WTC11 (cell line): Measurements from ENCODE around the gene FIZ1. TPM values are rescaled to one million over a fixed set of nuclear protein-coding genes. Genes with fewer than 3 reads are reported as not detected.
A peak's percentile ranks its signal among the peaks of the same experiment; 100 is the strongest.

Source experiments
- ATAC-seq: fragments of 200-7000 bp; cut with Tn5 transposase; 2 replicates; pipeline ENCODE4 v1.10.0; 2021; ENCODE audit warnings: mild to moderate bottlenecking, moderate library complexity
- CTCF ChIA-PET: fragments of 300-600 bp; sonication (Branson Sonifier 250); formaldehyde crosslinking; loops from one replicate; lab custom pipeline; 2021; ENCODE audit warnings: antibody characterized with exemption; lab: Charles Lee
- POLR2A ChIA-PET: fragments of 350-600 bp; sonication (Branson Sonifier 250); formaldehyde crosslinking; loops from one replicate; lab custom pipeline; 2021; ENCODE audit warnings: antibody characterized with exemption; lab: Charles Lee
- DNase-seq: peaks from one replicate; pipeline ENCODE4 v3.0.0; 2021; ENCODE audit warnings: low spot score
- H3K27ac Mint-ChIP-seq: 2 replicates; pipeline ENCODE4 v1.8.0; 2021; ENCODE audit warnings: mixed read lengths
- H3K27me3 Mint-ChIP-seq: 2 replicates; pipeline ENCODE4 v1.8.0; 2021; ENCODE audit warnings: low read depth, mild to moderate bottlenecking, moderate library complexity, mixed read lengths
- H3K36me3 Mint-ChIP-seq: 2 replicates; pipeline ENCODE4 v1.8.0; 2021; ENCODE audit warnings: mixed read lengths
- H3K4me1 Mint-ChIP-seq: 2 replicates; pipeline ENCODE4 v1.8.0; 2022; ENCODE audit warnings: mixed read lengths
- H3K4me3 Mint-ChIP-seq: 2 replicates; pipeline ENCODE4 v1.8.0; 2021; ENCODE audit warnings: mild to moderate bottlenecking, moderate library complexity, mixed read lengths
- H3K9me3 Mint-ChIP-seq: 2 replicates; pipeline ENCODE4 v1.8.0; 2021; ENCODE audit warnings: mixed read lengths
- ATF1 ChIP-seq: sonication (generic); formaldehyde crosslinking; IDR thresholded peaks from 2 replicates; pipeline ENCODE4 v1.8.1; 2023; ENCODE audit warnings: mild to moderate bottlenecking, moderate library complexity, missing genetic modification reagents
- CREM ChIP-seq: sonication (generic); formaldehyde crosslinking; IDR thresholded peaks from 2 replicates; pipeline ENCODE4 v1.8.1; 2022; ENCODE audit warnings: mild to moderate bottlenecking, missing genetic modification reagents, moderate library complexity
- ETV6 ChIP-seq: sonication (generic); formaldehyde crosslinking; IDR thresholded peaks from 2 replicates; pipeline ENCODE4 v1.8.1; 2022; ENCODE audit warnings: mild to moderate bottlenecking, missing genetic modification reagents
- FOXK1 ChIP-seq: sonication (generic); formaldehyde crosslinking; IDR thresholded peaks from 2 replicates; pipeline ENCODE4 v1.8.0; 2022; ENCODE audit warnings: mild to moderate bottlenecking, moderate library complexity, missing genetic modification reagents
- FOXP1 ChIP-seq: sonication (generic); formaldehyde crosslinking; IDR thresholded peaks from 2 replicates; pipeline ENCODE4 v1.8.0; 2022; ENCODE audit warnings: missing genetic modification reagents, mild to moderate bottlenecking, moderate library complexity, borderline replicate concordance
- MXD4 ChIP-seq: fragments of 250-450 bp; sonication (Bioruptor Pico); IDR thresholded peaks from 2 replicates; pipeline ENCODE4 v1.8.0; 2021; ENCODE audit warnings: mild to moderate bottlenecking, moderate library complexity, borderline replicate concordance
- SMAD4 ChIP-seq: sonication (generic); formaldehyde crosslinking; IDR thresholded peaks from 2 replicates; pipeline ENCODE4 v1.8.0; 2022; ENCODE audit warnings: mild to moderate bottlenecking, missing genetic modification reagents
- SP1 ChIP-seq: sonication (generic); formaldehyde crosslinking; conservative IDR thresholded peaks from 2 replicates; pipeline ENCODE4 v1.8.1; 2022; ENCODE audit warnings: missing genetic modification reagents
- ZNF416 ChIP-seq: fragments of 250-450 bp; sonication (Bioruptor Pico); IDR thresholded peaks from 2 replicates; pipeline ENCODE4 v1.9.0; 2021; ENCODE audit warnings: mild to moderate bottlenecking, inconsistent platforms
- total RNA-seq: library from RNA; stranded (reverse); gene quantifications from 3 replicates; pipeline ENCODE4 v1.2.3, GENCODE V29; 2021
- TF ChIP-seq, protein P1 (sequence below): sonication (generic); formaldehyde crosslinking; IDR thresholded peaks from 2 replicates; pipeline ENCODE4 v1.8.0; 2023; ENCODE audit warnings: missing genetic modification reagents, mild to moderate bottlenecking, borderline replicate concordance
- TF ChIP-seq, protein P2 (sequence below): fragments of 250-450 bp; sonication (Bioruptor Pico); IDR thresholded peaks from 2 replicates; pipeline ENCODE4 v1.9.0; 2021; ENCODE audit warnings: mild to moderate bottlenecking
- TF ChIP-seq, protein P3 (sequence below): sonication (generic); formaldehyde crosslinking; IDR thresholded peaks from 2 replicates; pipeline ENCODE4 v1.8.1; 2023; ENCODE audit warnings: mild to moderate bottlenecking, missing genetic modification reagents
- TF ChIP-seq, protein P4 (sequence below): fragments of 200-600 bp; IDR thresholded peaks from 2 replicates; pipeline ENCODE4 v1.8.0; 2022; ENCODE audit warnings: antibody characterized with exemption
- TF ChIP-seq, protein P5 (sequence below): sonication (generic); formaldehyde crosslinking; IDR thresholded peaks from 2 replicates; pipeline ENCODE4 v1.8.0; 2023; ENCODE audit warnings: mild to moderate bottlenecking, missing genetic modification reagents
- TF ChIP-seq, protein P6 (sequence below): fragments of 250-450 bp; sonication (Bioruptor Pico); IDR thresholded peaks from 2 replicates; pipeline ENCODE4 v1.8.0; 2021; ENCODE audit warnings: mild to moderate bottlenecking

FIZ1 gene
- total RNA-seq, 1 experiment from 2014 or later: 20.1 TPM

DNA sequence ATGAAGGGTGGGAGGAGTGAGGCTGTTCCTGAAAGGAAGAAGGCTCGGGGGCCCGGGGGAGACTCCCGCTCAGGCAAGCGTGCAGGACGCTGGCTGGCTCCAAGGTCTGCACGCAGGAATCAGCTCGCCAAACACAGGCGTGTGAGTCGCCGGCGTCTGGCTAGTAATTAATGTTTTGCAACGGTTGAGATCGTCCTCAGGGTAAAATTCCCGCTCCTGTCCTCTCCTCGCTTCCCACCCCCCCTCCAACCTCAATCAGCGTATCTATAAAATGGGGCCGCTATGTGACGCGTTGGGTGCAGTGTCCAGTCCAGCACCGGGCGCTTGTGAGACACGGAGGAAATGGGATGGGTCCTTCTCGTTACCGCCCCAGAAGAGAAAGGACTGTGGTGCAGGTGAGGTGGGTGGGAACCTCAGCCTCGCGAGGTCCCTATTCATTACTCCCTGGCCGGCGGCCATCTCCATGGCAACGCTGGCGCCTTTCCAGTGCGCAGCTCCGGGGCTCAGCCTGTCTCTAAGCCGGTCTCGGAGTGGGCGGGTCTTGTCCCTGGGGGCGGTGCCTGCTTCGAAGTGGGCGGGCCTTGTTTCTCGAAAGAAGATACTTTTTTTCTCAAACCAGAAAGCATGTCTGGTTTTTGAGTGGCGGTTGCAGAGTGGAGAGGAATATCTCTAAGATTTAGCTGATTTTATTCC lies 12.2 kb downstream of the FIZ1 start:
- Mint-ChIP-seq H3K36me3 (no peaks in the 10 kb centered on the region), H3K27me3 (peaks cover 33% of the 10 kb centered on the region), H3K4me3 (peak overlapping the region; percentile 75), H3K4me1 (peaks cover 36% of the 10 kb centered on the region), H3K27ac (no peak overlapping the region), H3K9me3 (no peaks in the 10 kb centered on the region)
- peak; percentile 98 for DNase-seq
- TF ChIP-seq ETV6 (CRISPR knock-in tag) (0 out of 2 replicates have a peak, but pooled peaks have one; percentile 33), SP1 (CRISPR knock-in tag) (peak; percentile 52; the same call in 1 of the 2 replicates), FOXP1 (CRISPR knock-in tag) (no peak)
- TF ChIP-seq, protein P1, sequence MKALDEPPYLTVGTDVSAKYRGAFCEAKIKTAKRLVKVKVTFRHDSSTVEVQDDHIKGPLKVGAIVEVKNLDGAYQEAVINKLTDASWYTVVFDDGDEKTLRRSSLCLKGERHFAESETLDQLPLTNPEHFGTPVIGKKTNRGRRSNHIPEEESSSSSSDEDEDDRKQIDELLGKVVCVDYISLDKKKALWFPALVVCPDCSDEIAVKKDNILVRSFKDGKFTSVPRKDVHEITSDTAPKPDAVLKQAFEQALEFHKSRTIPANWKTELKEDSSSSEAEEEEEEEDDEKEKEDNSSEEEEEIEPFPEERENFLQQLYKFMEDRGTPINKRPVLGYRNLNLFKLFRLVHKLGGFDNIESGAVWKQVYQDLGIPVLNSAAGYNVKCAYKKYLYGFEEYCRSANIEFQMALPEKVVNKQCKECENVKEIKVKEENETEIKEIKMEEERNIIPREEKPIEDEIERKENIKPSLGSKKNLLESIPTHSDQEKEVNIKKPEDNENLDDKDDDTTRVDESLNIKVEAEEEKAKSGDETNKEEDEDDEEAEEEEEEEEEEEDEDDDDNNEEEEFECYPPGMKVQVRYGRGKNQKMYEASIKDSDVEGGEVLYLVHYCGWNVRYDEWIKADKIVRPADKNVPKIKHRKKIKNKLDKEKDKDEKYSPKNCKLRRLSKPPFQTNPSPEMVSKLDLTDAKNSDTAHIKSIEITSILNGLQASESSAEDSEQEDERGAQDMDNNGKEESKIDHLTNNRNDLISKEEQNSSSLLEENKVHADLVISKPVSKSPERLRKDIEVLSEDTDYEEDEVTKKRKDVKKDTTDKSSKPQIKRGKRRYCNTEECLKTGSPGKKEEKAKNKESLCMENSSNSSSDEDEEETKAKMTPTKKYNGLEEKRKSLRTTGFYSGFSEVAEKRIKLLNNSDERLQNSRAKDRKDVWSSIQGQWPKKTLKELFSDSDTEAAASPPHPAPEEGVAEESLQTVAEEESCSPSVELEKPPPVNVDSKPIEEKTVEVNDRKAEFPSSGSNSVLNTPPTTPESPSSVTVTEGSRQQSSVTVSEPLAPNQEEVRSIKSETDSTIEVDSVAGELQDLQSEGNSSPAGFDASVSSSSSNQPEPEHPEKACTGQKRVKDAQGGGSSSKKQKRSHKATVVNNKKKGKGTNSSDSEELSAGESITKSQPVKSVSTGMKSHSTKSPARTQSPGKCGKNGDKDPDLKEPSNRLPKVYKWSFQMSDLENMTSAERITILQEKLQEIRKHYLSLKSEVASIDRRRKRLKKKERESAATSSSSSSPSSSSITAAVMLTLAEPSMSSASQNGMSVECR: peak; percentile 34; the same call in 1 of the 2 replicates
- ChIA-PET CTCF (interaction anchor here (0.9 to 4.0 kb wide), 6 partner anchors 12 to 120 kb away, joined by 3 to 13 read pairs (median 5); partner anchors contain the start of genes FIZ1 and ZNF865), POLR2A (interaction anchor here (0.6 to 2.3 kb wide), 3 partner anchors 12 to 38 kb away, joined by 5 to 17 read pairs (median 5); partner anchors contain the start of genes FIZ1, ZNF524, ZNF784 and ZNF865)
- peak; percentile 90 for ATAC-seq

DNA sequence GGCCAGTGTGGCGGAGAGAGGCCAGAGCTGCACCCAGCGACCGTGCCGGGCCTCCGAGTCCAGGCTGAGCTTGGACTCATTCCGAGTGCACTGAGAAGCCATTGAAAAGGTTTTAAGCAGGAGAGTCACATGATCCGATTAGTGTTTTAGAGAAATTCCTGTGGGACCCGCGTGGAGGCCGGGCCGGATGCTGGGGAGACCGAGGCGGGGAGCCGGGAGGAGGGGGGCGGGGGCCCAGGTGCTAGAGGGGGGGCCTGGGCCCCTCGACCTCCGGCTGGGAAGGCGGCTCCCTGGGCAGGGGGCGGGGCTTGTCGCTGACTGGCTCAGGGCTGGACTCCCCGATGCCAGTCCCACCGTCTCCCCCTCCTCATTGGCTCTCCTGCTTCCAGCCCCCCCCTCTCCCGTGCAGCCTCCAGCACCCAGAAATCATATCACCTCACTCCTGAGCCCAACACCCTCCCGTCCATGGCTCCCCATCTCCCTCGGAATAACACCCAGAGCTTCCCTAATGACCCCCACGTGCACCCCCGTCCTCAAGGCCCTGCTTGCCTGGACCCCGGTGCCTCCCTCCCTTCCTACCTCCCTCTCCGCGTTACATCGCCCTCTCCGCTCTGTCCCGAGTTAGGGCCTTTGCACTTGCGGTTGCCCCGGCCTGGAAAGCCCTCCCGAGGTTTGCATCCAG lies 13.5 kb downstream of the FIZ1 start:
- peak; percentile 76 for ATAC-seq
- H3K9me3 Mint-ChIP-seq: no peaks in the 10 kb centered on the region
- CTCF ChIA-PET: interaction anchor here (0.6 to 4.0 kb wide), 7 partner anchors 20 to 445 kb away, joined by 3 to 13 read pairs (median 5); partner anchors contain the start of gene ZNF865
- TF ChIP-seq MXD4 (CRISPR knock-in tag) (no peak), ATF1 (CRISPR knock-in tag) (no peak), SMAD4 (no peak), FOXK1 (CRISPR knock-in tag) (no peak), CREM (no peak), ZNF416 (CRISPR knock-in tag) (no peak), ETV6 (CRISPR knock-in tag) (0 out of 2 replicates have a peak, but pooled peaks have one; percentile 37), SP1 (CRISPR knock-in tag) (peak; percentile 57)
- TF ChIP-seq, protein P2, sequence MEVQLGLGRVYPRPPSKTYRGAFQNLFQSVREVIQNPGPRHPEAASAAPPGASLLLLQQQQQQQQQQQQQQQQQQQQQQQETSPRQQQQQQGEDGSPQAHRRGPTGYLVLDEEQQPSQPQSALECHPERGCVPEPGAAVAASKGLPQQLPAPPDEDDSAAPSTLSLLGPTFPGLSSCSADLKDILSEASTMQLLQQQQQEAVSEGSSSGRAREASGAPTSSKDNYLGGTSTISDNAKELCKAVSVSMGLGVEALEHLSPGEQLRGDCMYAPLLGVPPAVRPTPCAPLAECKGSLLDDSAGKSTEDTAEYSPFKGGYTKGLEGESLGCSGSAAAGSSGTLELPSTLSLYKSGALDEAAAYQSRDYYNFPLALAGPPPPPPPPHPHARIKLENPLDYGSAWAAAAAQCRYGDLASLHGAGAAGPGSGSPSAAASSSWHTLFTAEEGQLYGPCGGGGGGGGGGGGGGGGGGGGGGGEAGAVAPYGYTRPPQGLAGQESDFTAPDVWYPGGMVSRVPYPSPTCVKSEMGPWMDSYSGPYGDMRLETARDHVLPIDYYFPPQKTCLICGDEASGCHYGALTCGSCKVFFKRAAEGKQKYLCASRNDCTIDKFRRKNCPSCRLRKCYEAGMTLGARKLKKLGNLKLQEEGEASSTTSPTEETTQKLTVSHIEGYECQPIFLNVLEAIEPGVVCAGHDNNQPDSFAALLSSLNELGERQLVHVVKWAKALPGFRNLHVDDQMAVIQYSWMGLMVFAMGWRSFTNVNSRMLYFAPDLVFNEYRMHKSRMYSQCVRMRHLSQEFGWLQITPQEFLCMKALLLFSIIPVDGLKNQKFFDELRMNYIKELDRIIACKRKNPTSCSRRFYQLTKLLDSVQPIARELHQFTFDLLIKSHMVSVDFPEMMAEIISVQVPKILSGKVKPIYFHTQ (CRISPR knock-in tag): no peak
- TF ChIP-seq, protein P3, sequence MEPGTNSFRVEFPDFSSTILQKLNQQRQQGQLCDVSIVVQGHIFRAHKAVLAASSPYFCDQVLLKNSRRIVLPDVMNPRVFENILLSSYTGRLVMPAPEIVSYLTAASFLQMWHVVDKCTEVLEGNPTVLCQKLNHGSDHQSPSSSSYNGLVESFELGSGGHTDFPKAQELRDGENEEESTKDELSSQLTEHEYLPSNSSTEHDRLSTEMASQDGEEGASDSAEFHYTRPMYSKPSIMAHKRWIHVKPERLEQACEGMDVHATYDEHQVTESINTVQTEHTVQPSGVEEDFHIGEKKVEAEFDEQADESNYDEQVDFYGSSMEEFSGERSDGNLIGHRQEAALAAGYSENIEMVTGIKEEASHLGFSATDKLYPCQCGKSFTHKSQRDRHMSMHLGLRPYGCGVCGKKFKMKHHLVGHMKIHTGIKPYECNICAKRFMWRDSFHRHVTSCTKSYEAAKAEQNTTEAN (CRISPR knock-in tag): no peak
- TF ChIP-seq, protein P4, sequence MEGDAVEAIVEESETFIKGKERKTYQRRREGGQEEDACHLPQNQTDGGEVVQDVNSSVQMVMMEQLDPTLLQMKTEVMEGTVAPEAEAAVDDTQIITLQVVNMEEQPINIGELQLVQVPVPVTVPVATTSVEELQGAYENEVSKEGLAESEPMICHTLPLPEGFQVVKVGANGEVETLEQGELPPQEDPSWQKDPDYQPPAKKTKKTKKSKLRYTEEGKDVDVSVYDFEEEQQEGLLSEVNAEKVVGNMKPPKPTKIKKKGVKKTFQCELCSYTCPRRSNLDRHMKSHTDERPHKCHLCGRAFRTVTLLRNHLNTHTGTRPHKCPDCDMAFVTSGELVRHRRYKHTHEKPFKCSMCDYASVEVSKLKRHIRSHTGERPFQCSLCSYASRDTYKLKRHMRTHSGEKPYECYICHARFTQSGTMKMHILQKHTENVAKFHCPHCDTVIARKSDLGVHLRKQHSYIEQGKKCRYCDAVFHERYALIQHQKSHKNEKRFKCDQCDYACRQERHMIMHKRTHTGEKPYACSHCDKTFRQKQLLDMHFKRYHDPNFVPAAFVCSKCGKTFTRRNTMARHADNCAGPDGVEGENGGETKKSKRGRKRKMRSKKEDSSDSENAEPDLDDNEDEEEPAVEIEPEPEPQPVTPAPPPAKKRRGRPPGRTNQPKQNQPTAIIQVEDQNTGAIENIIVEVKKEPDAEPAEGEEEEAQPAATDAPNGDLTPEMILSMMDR: no peak
- TF ChIP-seq, protein P5, sequence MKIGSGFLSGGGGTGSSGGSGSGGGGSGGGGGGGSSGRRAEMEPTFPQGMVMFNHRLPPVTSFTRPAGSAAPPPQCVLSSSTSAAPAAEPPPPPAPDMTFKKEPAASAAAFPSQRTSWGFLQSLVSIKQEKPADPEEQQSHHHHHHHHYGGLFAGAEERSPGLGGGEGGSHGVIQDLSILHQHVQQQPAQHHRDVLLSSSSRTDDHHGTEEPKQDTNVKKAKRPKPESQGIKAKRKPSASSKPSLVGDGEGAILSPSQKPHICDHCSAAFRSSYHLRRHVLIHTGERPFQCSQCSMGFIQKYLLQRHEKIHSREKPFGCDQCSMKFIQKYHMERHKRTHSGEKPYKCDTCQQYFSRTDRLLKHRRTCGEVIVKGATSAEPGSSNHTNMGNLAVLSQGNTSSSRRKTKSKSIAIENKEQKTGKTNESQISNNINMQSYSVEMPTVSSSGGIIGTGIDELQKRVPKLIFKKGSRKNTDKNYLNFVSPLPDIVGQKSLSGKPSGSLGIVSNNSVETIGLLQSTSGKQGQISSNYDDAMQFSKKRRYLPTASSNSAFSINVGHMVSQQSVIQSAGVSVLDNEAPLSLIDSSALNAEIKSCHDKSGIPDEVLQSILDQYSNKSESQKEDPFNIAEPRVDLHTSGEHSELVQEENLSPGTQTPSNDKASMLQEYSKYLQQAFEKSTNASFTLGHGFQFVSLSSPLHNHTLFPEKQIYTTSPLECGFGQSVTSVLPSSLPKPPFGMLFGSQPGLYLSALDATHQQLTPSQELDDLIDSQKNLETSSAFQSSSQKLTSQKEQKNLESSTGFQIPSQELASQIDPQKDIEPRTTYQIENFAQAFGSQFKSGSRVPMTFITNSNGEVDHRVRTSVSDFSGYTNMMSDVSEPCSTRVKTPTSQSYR (CRISPR knock-in tag): 0 out of 2 replicates have a peak, but pooled peaks have one; percentile 13
- TF ChIP-seq, protein P6, sequence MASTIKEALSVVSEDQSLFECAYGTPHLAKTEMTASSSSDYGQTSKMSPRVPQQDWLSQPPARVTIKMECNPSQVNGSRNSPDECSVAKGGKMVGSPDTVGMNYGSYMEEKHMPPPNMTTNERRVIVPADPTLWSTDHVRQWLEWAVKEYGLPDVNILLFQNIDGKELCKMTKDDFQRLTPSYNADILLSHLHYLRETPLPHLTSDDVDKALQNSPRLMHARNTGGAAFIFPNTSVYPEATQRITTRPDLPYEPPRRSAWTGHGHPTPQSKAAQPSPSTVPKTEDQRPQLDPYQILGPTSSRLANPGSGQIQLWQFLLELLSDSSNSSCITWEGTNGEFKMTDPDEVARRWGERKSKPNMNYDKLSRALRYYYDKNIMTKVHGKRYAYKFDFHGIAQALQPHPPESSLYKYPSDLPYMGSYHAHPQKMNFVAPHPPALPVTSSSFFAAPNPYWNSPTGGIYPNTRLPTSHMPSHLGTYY (CRISPR knock-in tag): no peak

More for the DNA sequence above, 13.5 kb downstream of the FIZ1 start:
- peak overlapping the region; percentile 70 for H3K27ac Mint-ChIP-seq
- DNase-seq: peak; percentile 89
- peak overlapping the region; percentile 75 for H3K4me3 Mint-ChIP-seq
- no peaks in the 10 kb centered on the region for H3K36me3 Mint-ChIP-seq
- peaks cover 29% of the 10 kb centered on the region for H3K27me3 Mint-ChIP-seq
- POLR2A ChIA-PET: interaction anchor here (1.2 to 2.3 kb wide), 2 partner anchors 13 to 35 kb away, joined by 5 to 17 read pairs; partner anchors contain the start of genes FIZ1 and ZNF524
- H3K4me1 Mint-ChIP-seq: peaks cover 27% of the 10 kb centered on the region
